GM12878 (cell line): Measurements from ENCODE around the gene C16orf92. TPM values are rescaled to one million over a fixed set of nuclear protein-coding genes. Genes with fewer than 3 reads are reported as not detected.

Experiments
- BCL11A ChIP-seq: IDR thresholded peaks from 2 replicates; pipeline ENCODE4 v1.6.1; 2011; ENCODE audit warnings: low read depth, low read length
- ESRRA ChIP-seq: IDR thresholded peaks from 2 replicates; pipeline ENCODE4 v1.6.1; 2012; ENCODE audit warnings: mild to moderate bottlenecking, low read length, improper control_type of control experiment
- HCFC1 ChIP-seq: fragments of 150-350 bp; IDR thresholded peaks from 2 replicates; pipeline ENCODE4 v1.6.1; 2014; ENCODE audit warnings: low read length
- NRF1 ChIP-seq: conservative IDR thresholded peaks from 2 replicates; pipeline ENCODE4 v1.6.1; 2011; ENCODE audit warnings: mild to moderate bottlenecking, low read depth, low read length, improper control_type of control experiment
- PBX3 ChIP-seq: IDR thresholded peaks from 2 replicates; pipeline ENCODE4 v1.6.1; 2011; ENCODE audit warnings: mild to moderate bottlenecking, low read depth, low read length, moderate library complexity; ENCODE audit not compliant: insufficient replicate concordance
- RBBP5 ChIP-seq: fragments of 200-600 bp; sonication (generic); conservative IDR thresholded peaks from 2 replicates; pipeline ENCODE4 v1.6.1; 2016
- RFX5 ChIP-seq: IDR thresholded peaks from 2 replicates; pipeline ENCODE4 v1.6.1; 2011; ENCODE audit warnings: low read depth, low read length, improper control_type of control experiment
- TCF12 ChIP-seq: IDR thresholded peaks from 2 replicates; pipeline ENCODE4 v1.6.1; 2011; ENCODE audit warnings: low read depth, mild to moderate bottlenecking, low read length
- YY1 ChIP-seq: IDR thresholded peaks from 2 replicates; pipeline ENCODE4 v1.6.1; 2011; ENCODE audit warnings: low read depth, mild to moderate bottlenecking, low read length
- ZBED1 ChIP-seq: IDR thresholded peaks from 2 replicates; pipeline ENCODE4 v1.6.1; 2016; ENCODE audit warnings: borderline replicate concordance
- ZBTB11 ChIP-seq: fragments of 450-650 bp; formaldehyde crosslinking; IDR thresholded peaks from 2 replicates; pipeline ENCODE4 v1.5.0; 2022; ENCODE audit warnings: mild to moderate bottlenecking, missing genetic modification characterization
- polyA plus RNA-seq, 11 experiments: library from polyadenylated mRNA; depleted of rRNA in 4 of 11; unstranded in 6 of 11; stranded (reverse) in 5 of 11; fragments of >200 nt; fragmentation: Nextera tagmentation in 4 of 11; fragmentation: Illumina TruSeq in 1 of 11; extraction: Ambion mirVana in 4 of 11; extraction: Trizol in 1 of 11; gene quantifications; 1 replicate in 1 of 11; 2 replicates in 10 of 11; pipeline versions ENCODE4 v1.2.1 to v1.2.3, GENCODE V29; 2011 to 2016; ENCODE audit warnings: inconsistent platforms in 2 of 11, missing spikeins in 2 of 11, low read depth in 1 of 11
- total RNA-seq, 4 experiments: library from RNA; depleted of rRNA in 3 of 4; stranded (reverse); fragments of >200 nt in 3 of 4; fragmentation: Illumina TruSeq in 1 of 4; extraction: Trizol in 1 of 4; gene quantifications; 2 replicates each; pipeline versions ENCODE4 v1.2.1 to v1.2.3, GENCODE V29; 2013 to 2021
- TF ChIP-seq, protein P1 (sequence below): IDR thresholded peaks from 2 replicates; pipeline ENCODE4 v1.6.1; 2012; ENCODE audit warnings: improper control_type of control experiment, low read depth, low read length; ENCODE audit not compliant: insufficient replicate concordance
- TF ChIP-seq, protein P2 (sequence below): fragments of 450-650 bp; IDR thresholded peaks from 2 replicates; pipeline ENCODE4 v1.6.1; 2017; ENCODE audit warnings: mild to moderate bottlenecking, moderate library complexity

Gene C16orf92
- total and polyA plus RNA-seq, 10 of the 15 experiments (the other 5 are each of a cell fraction or from before 2014, with no cell fraction given): not detected

GRCh38 chr16:30063893-30064728 is 41.1 kb downstream of the C16orf92 start (continued):
- TF ChIP-seq PBX3 (no peak), NRF1 (no peak), ZBED1 (no peak; the same call in 1 of the 2 replicates), HCFC1 (no peak), ESRRA (no peak), TCF12 (peak; percentile 8; the same call in 1 of the 2 replicates), YY1 (0 out of 2 replicates have a peak, but pooled peaks have one; percentile 8), BCL11A (no peak), RFX5 (no peak), ZBTB11 (CRISPR knock-in tag) (no peak), RBBP5 (no peak)
- TF ChIP-seq, protein P1, sequence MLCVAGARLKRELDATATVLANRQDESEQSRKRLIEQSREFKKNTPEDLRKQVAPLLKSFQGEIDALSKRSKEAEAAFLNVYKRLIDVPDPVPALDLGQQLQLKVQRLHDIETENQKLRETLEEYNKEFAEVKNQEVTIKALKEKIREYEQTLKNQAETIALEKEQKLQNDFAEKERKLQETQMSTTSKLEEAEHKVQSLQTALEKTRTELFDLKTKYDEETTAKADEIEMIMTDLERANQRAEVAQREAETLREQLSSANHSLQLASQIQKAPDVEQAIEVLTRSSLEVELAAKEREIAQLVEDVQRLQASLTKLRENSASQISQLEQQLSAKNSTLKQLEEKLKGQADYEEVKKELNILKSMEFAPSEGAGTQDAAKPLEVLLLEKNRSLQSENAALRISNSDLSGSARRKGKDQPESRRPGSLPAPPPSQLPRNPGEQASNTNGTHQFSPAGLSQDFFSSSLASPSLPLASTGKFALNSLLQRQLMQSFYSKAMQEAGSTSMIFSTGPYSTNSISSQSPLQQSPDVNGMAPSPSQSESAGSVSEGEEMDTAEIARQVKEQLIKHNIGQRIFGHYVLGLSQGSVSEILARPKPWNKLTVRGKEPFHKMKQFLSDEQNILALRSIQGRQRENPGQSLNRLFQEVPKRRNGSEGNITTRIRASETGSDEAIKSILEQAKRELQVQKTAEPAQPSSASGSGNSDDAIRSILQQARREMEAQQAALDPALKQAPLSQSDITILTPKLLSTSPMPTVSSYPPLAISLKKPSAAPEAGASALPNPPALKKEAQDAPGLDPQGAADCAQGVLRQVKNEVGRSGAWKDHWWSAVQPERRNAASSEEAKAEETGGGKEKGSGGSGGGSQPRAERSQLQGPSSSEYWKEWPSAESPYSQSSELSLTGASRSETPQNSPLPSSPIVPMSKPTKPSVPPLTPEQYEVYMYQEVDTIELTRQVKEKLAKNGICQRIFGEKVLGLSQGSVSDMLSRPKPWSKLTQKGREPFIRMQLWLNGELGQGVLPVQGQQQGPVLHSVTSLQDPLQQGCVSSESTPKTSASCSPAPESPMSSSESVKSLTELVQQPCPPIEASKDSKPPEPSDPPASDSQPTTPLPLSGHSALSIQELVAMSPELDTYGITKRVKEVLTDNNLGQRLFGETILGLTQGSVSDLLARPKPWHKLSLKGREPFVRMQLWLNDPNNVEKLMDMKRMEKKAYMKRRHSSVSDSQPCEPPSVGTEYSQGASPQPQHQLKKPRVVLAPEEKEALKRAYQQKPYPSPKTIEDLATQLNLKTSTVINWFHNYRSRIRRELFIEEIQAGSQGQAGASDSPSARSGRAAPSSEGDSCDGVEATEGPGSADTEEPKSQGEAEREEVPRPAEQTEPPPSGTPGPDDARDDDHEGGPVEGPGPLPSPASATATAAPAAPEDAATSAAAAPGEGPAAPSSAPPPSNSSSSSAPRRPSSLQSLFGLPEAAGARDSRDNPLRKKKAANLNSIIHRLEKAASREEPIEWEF: no peak
- TF ChIP-seq, protein P2, sequence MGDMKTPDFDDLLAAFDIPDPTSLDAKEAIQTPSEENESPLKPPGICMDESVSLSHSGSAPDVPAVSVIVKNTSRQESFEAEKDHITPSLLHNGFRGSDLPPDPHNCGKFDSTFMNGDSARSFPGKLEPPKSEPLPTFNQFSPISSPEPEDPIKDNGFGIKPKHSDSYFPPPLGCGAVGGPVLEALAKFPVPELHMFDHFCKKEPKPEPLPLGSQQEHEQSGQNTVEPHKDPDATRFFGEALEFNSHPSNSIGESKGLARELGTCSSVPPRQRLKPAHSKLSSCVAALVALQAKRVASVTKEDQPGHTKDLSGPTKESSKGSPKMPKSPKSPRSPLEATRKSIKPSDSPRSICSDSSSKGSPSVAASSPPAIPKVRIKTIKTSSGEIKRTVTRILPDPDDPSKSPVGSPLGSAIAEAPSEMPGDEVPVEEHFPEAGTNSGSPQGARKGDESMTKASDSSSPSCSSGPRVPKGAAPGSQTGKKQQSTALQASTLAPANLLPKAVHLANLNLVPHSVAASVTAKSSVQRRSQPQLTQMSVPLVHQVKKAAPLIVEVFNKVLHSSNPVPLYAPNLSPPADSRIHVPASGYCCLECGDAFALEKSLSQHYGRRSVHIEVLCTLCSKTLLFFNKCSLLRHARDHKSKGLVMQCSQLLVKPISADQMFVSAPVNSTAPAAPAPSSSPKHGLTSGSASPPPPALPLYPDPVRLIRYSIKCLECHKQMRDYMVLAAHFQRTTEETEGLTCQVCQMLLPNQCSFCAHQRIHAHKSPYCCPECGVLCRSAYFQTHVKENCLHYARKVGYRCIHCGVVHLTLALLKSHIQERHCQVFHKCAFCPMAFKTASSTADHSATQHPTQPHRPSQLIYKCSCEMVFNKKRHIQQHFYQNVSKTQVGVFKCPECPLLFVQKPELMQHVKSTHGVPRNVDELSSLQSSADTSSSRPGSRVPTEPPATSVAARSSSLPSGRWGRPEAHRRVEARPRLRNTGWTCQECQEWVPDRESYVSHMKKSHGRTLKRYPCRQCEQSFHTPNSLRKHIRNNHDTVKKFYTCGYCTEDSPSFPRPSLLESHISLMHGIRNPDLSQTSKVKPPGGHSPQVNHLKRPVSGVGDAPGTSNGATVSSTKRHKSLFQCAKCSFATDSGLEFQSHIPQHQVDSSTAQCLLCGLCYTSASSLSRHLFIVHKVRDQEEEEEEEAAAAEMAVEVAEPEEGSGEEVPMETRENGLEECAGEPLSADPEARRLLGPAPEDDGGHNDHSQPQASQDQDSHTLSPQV: no peak
